ENCODE measurements around the gene BRICD5.

BRICD5 gene

DNA sequence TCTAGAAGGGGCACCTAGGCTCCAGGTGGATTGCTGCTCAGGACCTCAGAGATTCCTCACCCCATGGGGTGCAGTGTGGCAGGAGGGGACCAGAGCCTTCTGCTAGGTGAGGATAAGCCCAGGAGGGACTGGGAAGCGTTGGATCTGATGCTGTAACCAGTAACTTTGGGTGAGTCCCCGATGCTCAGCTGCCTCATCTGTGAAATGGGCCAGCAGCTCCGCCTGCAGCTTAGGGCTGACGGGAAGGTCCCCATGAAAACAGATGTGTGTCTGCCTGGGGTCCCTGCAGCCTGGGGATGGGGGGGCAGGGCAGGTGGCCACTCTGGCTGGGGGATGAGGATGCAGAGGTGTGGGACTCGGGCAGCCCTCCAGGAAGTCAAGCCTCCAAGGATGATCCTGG is 11.6 kb downstream of the BRICD5 start:
- no peak for DNase-seq (ENCODE audit: low read depth)

DNA sequence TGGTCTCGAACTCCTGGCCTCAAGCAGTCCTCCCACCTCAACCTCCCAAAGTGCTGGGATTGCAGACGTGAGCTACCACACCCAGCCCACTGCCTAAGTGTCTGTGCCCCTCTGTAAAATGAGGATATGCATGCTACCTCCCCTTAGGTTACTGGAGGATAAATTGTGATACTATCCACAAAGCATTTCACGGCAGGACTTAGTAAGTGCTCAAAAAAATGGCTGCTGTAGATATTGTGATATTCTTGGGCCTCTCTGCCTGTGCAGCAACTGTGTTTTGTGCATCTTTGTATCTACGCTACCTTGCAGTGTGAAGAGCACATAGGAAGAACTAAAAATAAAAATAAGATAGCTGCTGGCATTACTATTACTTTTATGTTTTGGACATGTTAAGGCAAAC is 12.4 kb downstream of the BRICD5 start:
- DNase-seq (ENCODE audit: low read depth): no peak

GRCh38 chr16:2197765-2198164 is 12.9 kb downstream of the BRICD5 start:
- DNase-seq (ENCODE audit: low read depth): no peak

DNA sequence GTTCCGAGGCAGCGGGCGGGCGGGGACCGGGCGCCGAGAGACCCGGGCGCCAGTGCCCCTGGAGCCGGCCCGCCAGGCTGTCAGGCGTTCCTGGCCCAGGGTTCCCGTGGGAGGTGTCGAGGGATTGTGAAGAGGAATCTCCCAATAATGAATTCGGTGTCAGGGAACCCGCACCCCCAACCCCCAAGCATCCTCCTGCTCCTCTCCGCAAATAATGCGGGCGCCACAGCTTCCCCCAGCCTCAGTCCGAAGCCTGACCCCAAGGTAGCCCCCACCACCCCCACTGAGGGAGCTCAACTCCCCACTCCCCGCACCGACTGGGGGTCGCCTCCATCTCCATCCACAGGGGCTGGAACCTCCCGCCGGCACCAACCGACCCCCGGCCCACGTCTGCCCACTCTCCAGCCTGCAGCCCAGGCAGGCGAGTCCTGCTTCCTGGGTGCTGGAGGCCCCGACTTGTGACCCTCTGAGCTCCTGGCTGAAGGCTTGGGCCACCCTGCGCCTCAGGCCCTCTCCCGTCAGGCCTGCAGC is 13.6 kb downstream of the BRICD5 start:
- DNase-seq (ENCODE audit: low read depth): no peak

DNA sequence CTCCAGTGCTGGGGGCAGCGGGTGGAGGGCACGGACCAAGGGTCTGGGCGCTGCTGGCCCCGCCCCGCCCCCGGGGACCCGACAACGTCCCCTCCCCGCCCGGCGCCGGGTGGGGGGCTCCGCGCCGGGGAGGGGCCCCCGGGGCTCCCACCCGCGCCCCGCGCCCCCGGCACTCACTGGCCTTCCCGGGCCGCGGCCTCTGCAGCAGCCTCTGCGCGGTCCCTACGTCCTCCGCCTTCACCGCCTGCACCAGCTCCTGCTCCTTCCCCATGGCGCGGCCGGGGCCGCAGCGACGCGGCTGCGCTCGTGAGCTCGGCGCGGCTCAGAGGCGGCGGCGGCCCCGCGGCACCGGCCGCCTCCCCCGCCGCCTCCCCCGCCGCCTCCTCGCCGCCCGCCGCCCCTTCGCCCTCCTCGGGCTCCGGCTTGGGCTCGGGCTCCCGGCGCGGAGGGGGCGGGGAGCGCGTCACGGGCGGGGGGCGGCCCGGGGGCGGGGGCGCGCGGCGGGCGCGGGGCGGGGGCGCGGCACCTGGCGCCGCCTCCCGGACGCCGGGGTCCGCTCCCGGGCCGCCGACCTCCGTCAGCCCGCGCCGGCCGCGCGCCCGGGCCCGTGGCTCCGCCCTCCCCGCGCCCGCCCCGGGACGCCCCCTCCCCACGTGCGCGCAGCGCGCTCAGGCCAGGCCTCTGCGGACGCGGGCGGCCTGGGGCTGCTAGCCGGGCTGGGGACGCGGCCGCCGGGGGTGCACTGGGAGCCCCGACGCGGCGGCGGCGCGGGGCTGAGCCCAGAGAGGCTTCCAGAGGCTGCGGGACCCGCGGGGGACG is 14.3 kb downstream of the BRICD5 start, which contains the start of gene CASKIN1:
CASKIN1 (minus strand) TSS at position 444 of the 819 bp plus-strand sequence; CDS start at position 271, 173 bp downstream.
- no peak for DNase-seq (ENCODE audit: low read depth)

GRCh38 chr16:2195322-2196161 is 15.1 kb downstream of the BRICD5 start:
- DNase-seq (ENCODE audit: low read depth): no peak

DNA sequence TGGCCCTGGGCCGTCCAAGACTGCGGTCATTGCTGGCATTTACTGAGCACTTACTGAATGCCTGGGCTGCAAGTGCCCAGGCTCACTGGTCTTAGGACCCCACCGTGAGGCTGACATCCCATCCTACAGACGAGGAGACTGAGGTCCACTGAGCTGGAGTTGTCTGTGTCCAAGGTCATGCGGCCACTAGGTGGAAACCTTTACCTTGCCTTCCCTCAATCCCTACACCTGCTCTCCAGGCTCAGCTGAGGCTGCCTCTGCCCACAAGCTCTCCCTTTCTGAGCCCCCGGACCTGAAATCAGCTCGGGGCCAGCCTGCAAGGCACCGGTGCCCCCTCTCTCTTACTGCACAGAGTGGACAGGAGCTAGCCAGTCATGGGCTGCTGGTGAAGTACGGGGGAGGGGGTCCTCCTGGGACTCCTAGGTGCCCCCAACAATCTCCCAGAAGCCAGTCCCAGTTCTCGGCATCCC is 15.8 kb downstream of the BRICD5 start:
- no peak for DNase-seq (ENCODE audit: low read depth)

GRCh38 chr16:2194166-2194834 is 16.4 kb downstream of the BRICD5 start:
- no peak for DNase-seq (ENCODE audit: low read depth)

GRCh38 chr16:2191446-2191706 is 19.3 kb downstream of the BRICD5 start:
- no peak for DNase-seq (ENCODE audit: low read depth)

- DNase-seq (ENCODE audit: low read depth): no peak
Observed at GRCh38 chr16:2190659-2191445, 19.8 kb downstream of the BRICD5 start.

GRCh38 chr16:2190002-2190658 is 20.5 kb downstream of the BRICD5 start:
- no peak for DNase-seq (ENCODE audit: low read depth)

DNA sequence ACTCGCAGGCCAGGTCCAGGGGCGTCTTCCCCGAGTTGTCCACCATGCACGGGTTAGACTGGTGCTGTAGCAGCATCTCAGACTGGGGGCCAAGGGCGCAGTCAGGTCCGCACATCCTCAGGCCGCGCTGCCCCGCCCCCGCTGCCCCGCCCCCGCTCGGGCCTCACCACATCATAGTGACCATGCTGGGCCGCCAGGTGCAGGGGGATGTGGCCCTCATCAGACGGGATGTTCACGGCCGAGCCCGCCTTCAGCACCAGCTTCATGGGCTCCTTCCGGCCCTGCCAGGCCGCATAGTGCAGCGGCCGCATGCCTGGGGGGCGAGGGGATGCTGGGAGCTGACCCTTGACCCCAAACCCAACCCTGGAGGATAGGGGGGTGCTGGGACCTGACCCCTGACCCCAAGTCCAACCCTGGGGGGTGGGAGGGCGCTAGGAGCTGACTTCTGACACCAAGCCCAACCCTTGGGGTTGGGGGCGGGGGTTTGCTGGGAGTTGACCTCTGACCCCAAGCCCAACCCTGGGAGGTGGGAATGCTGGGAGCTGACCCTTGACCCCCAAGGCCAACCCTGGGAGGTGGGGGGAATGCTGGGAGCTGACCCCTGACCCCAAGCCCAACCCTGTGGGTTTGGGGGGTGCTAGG is 21.3 kb downstream of the BRICD5 start:
- no peak for DNase-seq (ENCODE audit: low read depth)

- DNase-seq (ENCODE audit: low read depth): no peak
Observed at GRCh38 chr16:2188395-2188794, 22.3 kb downstream of the BRICD5 start.

- DNase-seq (ENCODE audit: low read depth): no peak
Observed at GRCh38 chr16:2187212-2187611, 23.5 kb downstream of the BRICD5 start.

DNA sequence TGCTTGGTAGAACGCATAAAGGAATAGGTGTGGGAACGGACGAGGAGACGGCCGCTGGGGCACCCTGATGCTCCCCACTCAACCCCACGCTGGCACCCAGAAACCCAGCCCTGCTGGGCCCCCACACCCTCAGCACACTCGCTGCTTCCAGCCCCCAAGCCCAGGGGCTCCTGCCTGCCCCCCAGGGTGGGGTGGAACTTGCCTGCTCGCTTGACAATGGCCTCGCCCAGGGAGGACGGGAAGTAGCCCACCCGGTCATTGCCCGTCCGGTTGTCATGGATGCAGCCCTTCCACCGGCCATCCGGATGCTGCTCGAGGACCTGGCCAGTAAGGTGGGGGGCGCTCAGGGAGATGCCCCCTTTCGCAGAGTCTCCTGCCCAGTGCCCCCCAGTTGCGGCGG is 24.2 kb downstream of the BRICD5 start:
- DNase-seq (ENCODE audit: low read depth): no peak

- DNase-seq (ENCODE audit: low read depth): no peak
Observed at GRCh38 chr16:2186064-2186463, 24.6 kb downstream of the BRICD5 start.

- no peak for DNase-seq (ENCODE audit: low read depth)
Observed at GRCh38 chr16:2184962-2185361, 25.7 kb downstream of the BRICD5 start.

DNA sequence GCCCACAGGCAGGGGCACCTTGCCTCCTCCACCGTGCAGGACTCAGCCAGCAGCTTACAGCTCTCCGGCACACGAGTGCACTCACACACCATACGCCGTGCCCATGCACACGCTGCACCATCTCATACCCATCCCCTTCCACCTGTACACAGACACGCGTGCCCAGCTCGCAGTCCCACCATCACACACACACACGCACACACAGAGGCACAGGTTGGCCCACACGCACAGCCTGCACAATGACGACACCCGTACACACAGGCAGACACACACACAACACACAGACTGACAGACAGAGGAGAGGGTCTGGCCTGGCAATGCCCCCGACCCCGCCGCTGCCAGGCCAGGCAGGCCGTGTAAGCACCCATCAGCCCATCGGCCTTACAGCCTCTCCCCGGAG is 26.3 kb downstream of the BRICD5 start:
- DNase-seq (ENCODE audit: low read depth): no peak

- no peak for DNase-seq (ENCODE audit: low read depth)
Observed at GRCh38 chr16:2183671-2184070, 27.0 kb downstream of the BRICD5 start.

- no peak for DNase-seq (ENCODE audit: low read depth)
Observed at GRCh38 chr16:2181952-2182351, 28.7 kb downstream of the BRICD5 start.
